NOMO-1 treated with DMSO at 0.1 percent for 48 hours (cell line): ENCODE results near the gene DPF3.
"Not testable (repeated sequence)": the region's sequence is repeated elsewhere in the genome, so short reads cannot be mapped to it uniquely, and the experiment has no call there.

Experiments
- DNase-seq: peaks from one replicate; lab custom pipeline; 2025; ENCODE audit not compliant: unreplicated experiment; lab: John Stamatoyannopoulos, UW

DPF3 gene

GRCh38 chr14:72881543-72881942 lies 12.4 kb downstream of the DPF3 start:
- no peak for DNase-seq

GRCh38 chr14:72880820-72881219 lies 13.1 kb downstream of the DPF3 start:
- no peak for DNase-seq

GRCh38 chr14:72880164-72880563 lies 13.7 kb downstream of the DPF3 start:
- DNase-seq: no peak

- DNase-seq: no peak
These were observed 14.5 kb downstream of the DPF3 start for GRCh38 chr14:72879431-72879830.

- DNase-seq: no peak
These were observed 15.2 kb downstream of the DPF3 start for GRCh38 chr14:72878746-72879145.

GRCh38 chr14:72876710-72877063 lies 17.2 kb downstream of the DPF3 start:
- DNase-seq: no peak

- no peak for DNase-seq
These were observed 17.7 kb downstream of the DPF3 start for GRCh38 chr14:72876005-72876709.

GRCh38 chr14:72870878-72871277 lies 23.0 kb downstream of the DPF3 start:
- DNase-seq: not testable (repeated sequence)

- DNase-seq: no peak
These were observed 24.2 kb downstream of the DPF3 start for GRCh38 chr14:72869407-72870329.

- DNase-seq: no peak
These were observed 25.4 kb downstream of the DPF3 start for GRCh38 chr14:72868500-72868899.

GRCh38 chr14:72864712-72865365 lies 29.1 kb downstream of the DPF3 start:
- no peak for DNase-seq

GRCh38 chr14:72863216-72864006 lies 30.5 kb downstream of the DPF3 start:
- DNase-seq: peak; percentile 5

GRCh38 chr14:72856530-72857266 lies 37.2 kb downstream of the DPF3 start:
- no peak for DNase-seq

GRCh38 chr14:72855913-72856312 lies 38.0 kb downstream of the DPF3 start:
- no peak for DNase-seq

- no peak for DNase-seq
These were observed 41.7 kb downstream of the DPF3 start for GRCh38 chr14:72852194-72852593.

- no peak for DNase-seq
These were observed 42.3 kb downstream of the DPF3 start for GRCh38 chr14:72851635-72852034.

GRCh38 chr14:72850360-72850759 lies 43.5 kb downstream of the DPF3 start:
- no peak for DNase-seq

- no peak for DNase-seq
These were observed 44.7 kb downstream of the DPF3 start for GRCh38 chr14:72849222-72849621.

GRCh38 chr14:72847721-72848120 lies 46.2 kb downstream of the DPF3 start:
- no peak for DNase-seq

GRCh38 chr14:72845683-72846082 lies 48.2 kb downstream of the DPF3 start:
- no peak for DNase-seq
